ENCODE data around the gene CDKAL1.

CDKAL1 gene

GRCh38 chr6:20566109-20566508 lies 31.9 kb downstream of the CDKAL1 start:
- Histone ChIP-seq H2BK15ac (ENCODE audit: low read length) (no peak overlapping the region), H3K4me2 (ENCODE audit: insufficient read depth, low read length, poor library complexity, severe bottlenecking) (no peak overlapping the region), H3K9me3 (replicated peaks in 1 of 2; ENCODE audit: control insufficient read depth in 2 of 2, insufficient read depth in 1 of 2, low read depth in 1 of 2, low read length in 2 of 2) (no peaks in the 10 kb centered on the region), H2BK120ac (ENCODE audit: low read depth, low read length) (no peak overlapping the region), H3K9ac (ENCODE audit: low read depth, low read length, poor library complexity) (no peak overlapping the region), H2BK5ac (ENCODE audit: low read length) (no peak overlapping the region), H3K4ac (ENCODE audit: low read length) (no peak overlapping the region), H2AK5ac (ENCODE audit: low read depth, low read length) (no peak overlapping the region), H3K4me1 (ENCODE audit: control insufficient read depth in 2 of 2, insufficient read depth in 1 of 2, low read depth in 1 of 2, low read length in 2 of 2) (no peaks in the 10 kb centered on the region), H3K36me3 (replicated peaks in 1 of 2; ENCODE audit: control insufficient read depth in 2 of 2, insufficient read depth in 2 of 2, low read length in 2 of 2) (no peaks in the 10 kb centered on the region), H2BK12ac (ENCODE audit: low read length) (no peak overlapping the region), H3K23ac (ENCODE audit: low read depth, low read length, poor library complexity) (no peak overlapping the region), H3K4me3 (ENCODE audit: low read length in 2 of 2) (no peak overlapping the region), H4K91ac (ENCODE audit: low read depth, low read length, poor library complexity) (no peak overlapping the region), H3K18ac (ENCODE audit: low read length) (no peak overlapping the region), H3K27me3 (ENCODE audit: control insufficient read depth in 3 of 3, insufficient read depth in 3 of 3, low read depth in 1 of 3, low read length in 3 of 3) (no peaks in the 10 kb centered on the region), H4K8ac (ENCODE audit: low read depth, low read length) (no peak overlapping the region), H3K14ac (ENCODE audit: low read length) (no peak overlapping the region), H3K79me1 (ENCODE audit: low read depth, low read length) (no peaks in the 10 kb centered on the region), H2AFZ (ENCODE audit: low read length) (no peak overlapping the region), H3K27ac (replicated peaks; ENCODE audit: low read length) (no peak overlapping the region)
- no peak for DNase-seq (ENCODE audit: low spot score)
- WGBS, 2 donors (ENCODE audit: extremely low coverage in 2 of 2, insufficient read length in 2 of 2, insufficient replicate concordance in 1 of 2): no CpG with 5 or more reads among the region's 3 CpGs

GRCh38 chr6:20569000-20569610 lies 34.8 kb downstream of the CDKAL1 start:
- H4K91ac ChIP-seq (ENCODE audit: low read depth, low read length, poor library complexity): no peak overlapping the region
- H3K4me2 ChIP-seq (ENCODE audit: insufficient read depth, low read length, poor library complexity, severe bottlenecking): no peak overlapping the region
- no peak overlapping the region for H2BK15ac ChIP-seq (ENCODE audit: low read length)
- H3K27ac ChIP-seq (replicated peaks; ENCODE audit: low read length): no peak overlapping the region
- DNase-seq (ENCODE audit: low spot score): no peak
- H2AFZ ChIP-seq (ENCODE audit: low read length): no peak overlapping the region
- H3K79me1 ChIP-seq (ENCODE audit: low read depth, low read length): no peaks in the 10 kb centered on the region
- H3K4ac ChIP-seq (ENCODE audit: low read length): no peak overlapping the region
- no peak overlapping the region for H3K9ac ChIP-seq (ENCODE audit: low read depth, low read length, poor library complexity)
- H2BK12ac ChIP-seq (ENCODE audit: low read length): no peak overlapping the region
- no peaks in the 10 kb centered on the region for H3K4me1 ChIP-seq (ENCODE audit: control insufficient read depth in 2 of 2, insufficient read depth in 1 of 2, low read depth in 1 of 2, low read length in 2 of 2)
- no peak overlapping the region for H3K23ac ChIP-seq (ENCODE audit: low read depth, low read length, poor library complexity)
- no peak overlapping the region for H2AK5ac ChIP-seq (ENCODE audit: low read depth, low read length)
- WGBS, 2 donors (ENCODE audit: extremely low coverage in 2 of 2, insufficient read length in 2 of 2, insufficient replicate concordance in 1 of 2): no CpG with 5 or more reads among the region's 3 CpGs
- H3K4me3 ChIP-seq (ENCODE audit: low read length in 2 of 2): no peak overlapping the region
- H3K14ac ChIP-seq (ENCODE audit: low read length): no peak overlapping the region
- H4K8ac ChIP-seq (ENCODE audit: low read depth, low read length): no peak overlapping the region
- no peaks in the 10 kb centered on the region for H3K36me3 ChIP-seq (replicated peaks in 1 of 2; ENCODE audit: control insufficient read depth in 2 of 2, insufficient read depth in 2 of 2, low read length in 2 of 2)
- no peaks in the 10 kb centered on the region for H3K27me3 ChIP-seq (ENCODE audit: control insufficient read depth in 3 of 3, insufficient read depth in 3 of 3, low read depth in 1 of 3, low read length in 3 of 3)
- no peak overlapping the region for H2BK120ac ChIP-seq (ENCODE audit: low read depth, low read length)
- H3K18ac ChIP-seq (ENCODE audit: low read length): no peak overlapping the region
- no peak overlapping the region for H2BK5ac ChIP-seq (ENCODE audit: low read length)
- no peaks in the 10 kb centered on the region for H3K9me3 ChIP-seq (replicated peaks in 1 of 2; ENCODE audit: control insufficient read depth in 2 of 2, insufficient read depth in 1 of 2, low read depth in 1 of 2, low read length in 2 of 2)

- Histone ChIP-seq H3K36me3 (replicated peaks in 1 of 2; ENCODE audit: control insufficient read depth in 2 of 2, insufficient read depth in 2 of 2, low read length in 2 of 2) (no peaks in the 10 kb centered on the region), H2BK12ac (ENCODE audit: low read length) (no peak overlapping the region), H3K4me3 (ENCODE audit: low read length in 2 of 2) (no peak overlapping the region), H3K4ac (ENCODE audit: low read length) (no peak overlapping the region), H3K9me3 (replicated peaks in 1 of 2; ENCODE audit: control insufficient read depth in 2 of 2, insufficient read depth in 1 of 2, low read depth in 1 of 2, low read length in 2 of 2) (no peaks in the 10 kb centered on the region), H2AFZ (ENCODE audit: low read length) (no peak overlapping the region), H2BK5ac (ENCODE audit: low read length) (no peak overlapping the region), H2BK15ac (ENCODE audit: low read length) (no peak overlapping the region), H3K4me1 (ENCODE audit: control insufficient read depth in 2 of 2, insufficient read depth in 1 of 2, low read depth in 1 of 2, low read length in 2 of 2) (no peaks in the 10 kb centered on the region), H4K8ac (ENCODE audit: low read depth, low read length) (no peak overlapping the region), H4K91ac (ENCODE audit: low read depth, low read length, poor library complexity) (no peak overlapping the region), H3K9ac (ENCODE audit: low read depth, low read length, poor library complexity) (no peak overlapping the region), H2BK120ac (ENCODE audit: low read depth, low read length) (no peak overlapping the region), H2AK5ac (ENCODE audit: low read depth, low read length) (no peak overlapping the region), H3K18ac (ENCODE audit: low read length) (no peak overlapping the region), H3K23ac (ENCODE audit: low read depth, low read length, poor library complexity) (no peak overlapping the region), H3K27me3 (ENCODE audit: control insufficient read depth in 3 of 3, insufficient read depth in 3 of 3, low read depth in 1 of 3, low read length in 3 of 3) (no peaks in the 10 kb centered on the region), H3K27ac (replicated peaks; ENCODE audit: low read length) (no peak overlapping the region), H3K14ac (ENCODE audit: low read length) (no peak overlapping the region), H3K4me2 (ENCODE audit: insufficient read depth, low read length, poor library complexity, severe bottlenecking) (no peak overlapping the region), H3K79me1 (ENCODE audit: low read depth, low read length) (no peaks in the 10 kb centered on the region)
- no peak for DNase-seq (ENCODE audit: low spot score)
These were observed 37.0 kb downstream of the CDKAL1 start for GRCh38 chr6:20571261-20571660.

- Histone ChIP-seq H3K4me2 (ENCODE audit: insufficient read depth, low read length, poor library complexity, severe bottlenecking) (no peak overlapping the region), H2BK5ac (ENCODE audit: low read length) (no peak overlapping the region), H3K9me3 (replicated peaks in 1 of 2; ENCODE audit: control insufficient read depth in 2 of 2, insufficient read depth in 1 of 2, low read depth in 1 of 2, low read length in 2 of 2) (no peaks in the 10 kb centered on the region), H2AK5ac (ENCODE audit: low read depth, low read length) (no peak overlapping the region), H3K27me3 (ENCODE audit: control insufficient read depth in 3 of 3, insufficient read depth in 3 of 3, low read depth in 1 of 3, low read length in 3 of 3) (no peaks in the 10 kb centered on the region), H2BK120ac (ENCODE audit: low read depth, low read length) (no peak overlapping the region), H3K27ac (replicated peaks; ENCODE audit: low read length) (no peak overlapping the region), H3K23ac (ENCODE audit: low read depth, low read length, poor library complexity) (no peak overlapping the region), H4K91ac (ENCODE audit: low read depth, low read length, poor library complexity) (no peak overlapping the region), H3K36me3 (replicated peaks in 1 of 2; ENCODE audit: control insufficient read depth in 2 of 2, insufficient read depth in 2 of 2, low read length in 2 of 2) (peaks cover 0 to 8% of the 10 kb centered on the region in 2 donors), H3K4me1 (ENCODE audit: control insufficient read depth in 2 of 2, insufficient read depth in 1 of 2, low read depth in 1 of 2, low read length in 2 of 2) (no peaks in the 10 kb centered on the region), H3K14ac (ENCODE audit: low read length) (no peak overlapping the region), H3K18ac (ENCODE audit: low read length) (no peak overlapping the region), H2AFZ (ENCODE audit: low read length) (no peak overlapping the region), H3K4ac (ENCODE audit: low read length) (no peak overlapping the region), H3K79me1 (ENCODE audit: low read depth, low read length) (no peaks in the 10 kb centered on the region), H2BK15ac (ENCODE audit: low read length) (no peak overlapping the region), H2BK12ac (ENCODE audit: low read length) (no peak overlapping the region), H3K9ac (ENCODE audit: low read depth, low read length, poor library complexity) (no peak overlapping the region), H3K4me3 (ENCODE audit: low read length in 2 of 2) (no peak overlapping the region), H4K8ac (ENCODE audit: low read depth, low read length) (no peak overlapping the region)
- no peak for DNase-seq (ENCODE audit: low spot score)
- WGBS, 2 donors (ENCODE audit: extremely low coverage in 2 of 2, insufficient read length in 2 of 2, insufficient replicate concordance in 1 of 2): no CpG with 5 or more reads among the region's 2 CpGs
These were observed 38.0 kb downstream of the CDKAL1 start for GRCh38 chr6:20572288-20572687.

Data from neuronal stem cell (in vitro differentiated cells).